SK-N-MC (cell line): ENCODE results near the gene SNRPD3.
"Not testable (repeated sequence)": the region's sequence is repeated elsewhere in the genome, so short reads cannot be mapped to it uniquely, and the experiment has no call there.

Source experiments
- EZH2 ChIP-seq: fragments of 200-600 bp; sonication (generic); IDR thresholded peaks from one replicate; pipeline ENCODE4 v1.6.1; 2017; ENCODE audit warnings: antibody characterized with exemption
- FOXP2 ChIP-seq: optimal IDR thresholded peaks from 2 replicates; pipeline ENCODE3; 2011; ENCODE audit warnings: mild to moderate bottlenecking, moderate library complexity; ENCODE audit not compliant: insufficient read depth; ENCODE audit errors: extremely low read length, control extremely low read depth
- POLR2AphosphoS5 ChIP-seq: IDR thresholded peaks from 2 replicates; pipeline ENCODE4 v1.6.1; 2012; ENCODE audit warnings: mild to moderate bottlenecking, low read depth, low read length, borderline replicate concordance

DNA sequence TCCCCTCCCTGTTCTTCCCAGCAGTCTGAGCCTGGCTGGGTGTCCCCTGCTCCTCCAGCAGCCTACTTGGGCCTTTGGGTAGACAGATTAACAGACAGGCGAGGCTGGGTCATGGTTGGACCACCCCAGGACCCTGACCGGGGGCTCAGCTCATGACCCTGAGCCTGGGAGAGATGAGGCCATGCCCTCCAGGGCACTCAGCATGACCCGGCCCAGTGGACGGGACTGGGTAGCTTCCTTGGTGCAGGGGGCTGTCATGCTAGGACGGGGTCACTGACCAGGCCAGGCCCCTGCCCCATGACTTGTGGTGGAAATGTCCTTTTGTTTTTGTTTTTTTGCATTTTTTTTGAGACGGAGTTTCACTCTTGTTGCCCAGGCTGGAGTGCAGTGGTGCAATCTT lies 52.5 kb downstream of the SNRPD3 start:
- TF ChIP-seq EZH2, POLR2AphosphoS5, FOXP2: not testable (repeated sequence)
